Measurements from ENCODE around the gene MEGF11.

The MEGF11 gene

GRCh38 chr15:66212563-66212921 is 41.0 kb downstream of the MEGF11 start:
- peaks cover 6% of the 10 kb centered on the region for H3K27me3 ChIP-seq (ENCODE audit: insufficient read depth, low read length)
- H3K4me1 ChIP-seq (ENCODE audit: insufficient read depth, low read length): no peaks in the 10 kb centered on the region
- no peaks in the 10 kb centered on the region for H3K9me3 ChIP-seq (ENCODE audit: low read length)
- no peaks in the 10 kb centered on the region for H3K36me3 ChIP-seq (ENCODE audit: insufficient read depth, low read length)
- no peak overlapping the region for H3K4me3 ChIP-seq (ENCODE audit: low read length)
- no peak overlapping the region for H2AFZ ChIP-seq (ENCODE audit: low read depth, low read length)

- no peaks in the 10 kb centered on the region for H3K4me1 ChIP-seq (ENCODE audit: insufficient read depth, low read length)
- H3K9me3 ChIP-seq (ENCODE audit: low read length): no peaks in the 10 kb centered on the region
- H3K36me3 ChIP-seq (ENCODE audit: insufficient read depth, low read length): no peaks in the 10 kb centered on the region
- peaks cover 6% of the 10 kb centered on the region for H3K27me3 ChIP-seq (ENCODE audit: insufficient read depth, low read length)
- no peak overlapping the region for H3K4me3 ChIP-seq (ENCODE audit: low read length)
- no peak overlapping the region for H2AFZ ChIP-seq (ENCODE audit: low read depth, low read length)
Observed at GRCh38 chr15:66211670-66212562, 41.6 kb downstream of the MEGF11 start.

- H3K9me3 ChIP-seq (ENCODE audit: low read length): no peaks in the 10 kb centered on the region
- H3K4me1 ChIP-seq (ENCODE audit: insufficient read depth, low read length): no peaks in the 10 kb centered on the region
- peaks cover 6% of the 10 kb centered on the region for H3K27me3 ChIP-seq (ENCODE audit: insufficient read depth, low read length)
- no peak overlapping the region for H2AFZ ChIP-seq (ENCODE audit: low read depth, low read length)
- H3K36me3 ChIP-seq (ENCODE audit: insufficient read depth, low read length): no peaks in the 10 kb centered on the region
- H3K4me3 ChIP-seq (ENCODE audit: low read length): no peak overlapping the region
Observed at GRCh38 chr15:66210684-66211083, 42.9 kb downstream of the MEGF11 start.

GRCh38 chr15:66198757-66199156 is 54.8 kb downstream of the MEGF11 start:
- Histone ChIP-seq H3K4me3 (ENCODE audit: low read length) (no peak overlapping the region), H3K9me3 (ENCODE audit: low read length) (no peaks in the 10 kb centered on the region), H3K4me1 (ENCODE audit: insufficient read depth, low read length) (no peaks in the 10 kb centered on the region), H2AFZ (ENCODE audit: low read depth, low read length) (no peak overlapping the region), H3K27me3 (ENCODE audit: insufficient read depth, low read length) (peaks cover 2% of the 10 kb centered on the region), H3K36me3 (ENCODE audit: insufficient read depth, low read length) (no peaks in the 10 kb centered on the region)

GRCh38 chr15:66196602-66197001 is 56.9 kb downstream of the MEGF11 start:
- H3K27me3 ChIP-seq (ENCODE audit: insufficient read depth, low read length): peaks cover 2% of the 10 kb centered on the region
- no peak overlapping the region for H3K4me3 ChIP-seq (ENCODE audit: low read length)
- no peaks in the 10 kb centered on the region for H3K4me1 ChIP-seq (ENCODE audit: insufficient read depth, low read length)
- no peaks in the 10 kb centered on the region for H3K36me3 ChIP-seq (ENCODE audit: insufficient read depth, low read length)
- H2AFZ ChIP-seq (ENCODE audit: low read depth, low read length): no peak overlapping the region
- no peaks in the 10 kb centered on the region for H3K9me3 ChIP-seq (ENCODE audit: low read length)

GRCh38 chr15:66195621-66196230 is 57.8 kb downstream of the MEGF11 start:
- Histone ChIP-seq H3K9me3 (ENCODE audit: low read length) (no peaks in the 10 kb centered on the region), H3K36me3 (ENCODE audit: insufficient read depth, low read length) (no peaks in the 10 kb centered on the region), H2AFZ (ENCODE audit: low read depth, low read length) (no peak overlapping the region), H3K4me1 (ENCODE audit: insufficient read depth, low read length) (no peaks in the 10 kb centered on the region), H3K27me3 (ENCODE audit: insufficient read depth, low read length) (peaks cover 2% of the 10 kb centered on the region), H3K4me3 (ENCODE audit: low read length) (no peak overlapping the region)

GRCh38 chr15:66193066-66193465 is 60.5 kb downstream of the MEGF11 start:
- H3K36me3 ChIP-seq (ENCODE audit: insufficient read depth, low read length): no peaks in the 10 kb centered on the region
- H2AFZ ChIP-seq (ENCODE audit: low read depth, low read length): no peak overlapping the region

GRCh38 chr15:66190746-66191145 is 62.8 kb downstream of the MEGF11 start:
- no peak overlapping the region for H2AFZ ChIP-seq (ENCODE audit: low read depth, low read length)
- no peak overlapping the region for H3K4me3 ChIP-seq (ENCODE audit: low read length)
- no peaks in the 10 kb centered on the region for H3K4me1 ChIP-seq (ENCODE audit: insufficient read depth, low read length)
- H3K27me3 ChIP-seq (ENCODE audit: insufficient read depth, low read length): peaks cover 17% of the 10 kb centered on the region
- H3K9me3 ChIP-seq (ENCODE audit: low read length): no peaks in the 10 kb centered on the region
- no peaks in the 10 kb centered on the region for H3K36me3 ChIP-seq (ENCODE audit: insufficient read depth, low read length)

More at GRCh38 chr15:66193066-66193465, 60.5 kb downstream of the MEGF11 start:
- no peak overlapping the region for H3K4me3 ChIP-seq (ENCODE audit: low read length)
- H3K4me1 ChIP-seq (ENCODE audit: insufficient read depth, low read length): no peaks in the 10 kb centered on the region
- peaks cover 3% of the 10 kb centered on the region for H3K27me3 ChIP-seq (ENCODE audit: insufficient read depth, low read length)
- H3K9me3 ChIP-seq (ENCODE audit: low read length): no peaks in the 10 kb centered on the region

GRCh38 chr15:66189291-66189690 is 64.3 kb downstream of the MEGF11 start:
- Histone ChIP-seq H3K4me1 (ENCODE audit: insufficient read depth, low read length) (no peaks in the 10 kb centered on the region), H3K36me3 (ENCODE audit: insufficient read depth, low read length) (no peaks in the 10 kb centered on the region), H2AFZ (ENCODE audit: low read depth, low read length) (no peak overlapping the region), H3K27me3 (ENCODE audit: insufficient read depth, low read length) (peaks cover 26% of the 10 kb centered on the region), H3K4me3 (ENCODE audit: low read length) (no peak overlapping the region), H3K9me3 (ENCODE audit: low read length) (no peaks in the 10 kb centered on the region)

GRCh38 chr15:66188464-66188863 is 65.1 kb downstream of the MEGF11 start:
- H3K36me3 ChIP-seq (ENCODE audit: insufficient read depth, low read length): no peaks in the 10 kb centered on the region
- H3K4me3 ChIP-seq (ENCODE audit: low read length): no peak overlapping the region

GRCh38 chr15:66187271-66187670 is 66.3 kb downstream of the MEGF11 start:
- H3K27me3 ChIP-seq (ENCODE audit: insufficient read depth, low read length): peaks cover 37% of the 10 kb centered on the region
- H2AFZ ChIP-seq (ENCODE audit: low read depth, low read length): no peak overlapping the region
- H3K4me1 ChIP-seq (ENCODE audit: insufficient read depth, low read length): no peaks in the 10 kb centered on the region
- H3K4me3 ChIP-seq (ENCODE audit: low read length): no peak overlapping the region
- no peaks in the 10 kb centered on the region for H3K36me3 ChIP-seq (ENCODE audit: insufficient read depth, low read length)
- H3K9me3 ChIP-seq (ENCODE audit: low read length): no peaks in the 10 kb centered on the region

More at GRCh38 chr15:66188464-66188863, 65.1 kb downstream of the MEGF11 start:
- H3K27me3 ChIP-seq (ENCODE audit: insufficient read depth, low read length): peaks cover 30% of the 10 kb centered on the region
- H3K9me3 ChIP-seq (ENCODE audit: low read length): no peaks in the 10 kb centered on the region
- no peaks in the 10 kb centered on the region for H3K4me1 ChIP-seq (ENCODE audit: insufficient read depth, low read length)
- no peak overlapping the region for H2AFZ ChIP-seq (ENCODE audit: low read depth, low read length)

- no peak overlapping the region for H3K4me3 ChIP-seq (ENCODE audit: low read length)
- no peaks in the 10 kb centered on the region for H3K36me3 ChIP-seq (ENCODE audit: insufficient read depth, low read length)
- H2AFZ ChIP-seq (ENCODE audit: low read depth, low read length): no peak overlapping the region
- peaks cover 43% of the 10 kb centered on the region for H3K27me3 ChIP-seq (ENCODE audit: insufficient read depth, low read length)
- no peaks in the 10 kb centered on the region for H3K9me3 ChIP-seq (ENCODE audit: low read length)
- H3K4me1 ChIP-seq (ENCODE audit: insufficient read depth, low read length): peaks cover under 1% of the 10 kb centered on the region
Observed at GRCh38 chr15:66186049-66186825, 67.3 kb downstream of the MEGF11 start.

All from neuron (in vitro differentiated cells).